Glutamatergic neuron (in vitro differentiated cells): ENCODE results near the gene TPM4. TPM values are rescaled to one million over a fixed set of nuclear protein-coding genes. Genes with fewer than 3 reads are reported as not detected.

ENCODE experiments used
- DNase-seq: peaks from one replicate; pipeline ENCODE4 v3.0.0; 2022
- H3K27ac Mint-ChIP-seq: one replicate; pipeline ENCODE4 v1.8.0; 2020; ENCODE audit warnings: mild to moderate bottlenecking, mixed read lengths, inconsistent platforms; ENCODE audit not compliant: unreplicated experiment
- H3K27me3 Mint-ChIP-seq: one replicate; pipeline ENCODE4 v1.8.0; 2020; ENCODE audit warnings: mild to moderate bottlenecking, moderate library complexity, mixed read lengths, inconsistent platforms; ENCODE audit not compliant: unreplicated experiment
- H3K36me3 Mint-ChIP-seq: one replicate; pipeline ENCODE4 v1.8.0; 2020; ENCODE audit warnings: mild to moderate bottlenecking, mixed read lengths, inconsistent platforms; ENCODE audit not compliant: unreplicated experiment
- H3K4me1 Mint-ChIP-seq: one replicate; pipeline ENCODE4 v1.8.0; 2020; ENCODE audit warnings: mild to moderate bottlenecking, low read depth, mixed read lengths, inconsistent platforms; ENCODE audit not compliant: unreplicated experiment
- H3K4me3 Mint-ChIP-seq: one replicate; pipeline ENCODE4 v1.8.0; 2020; ENCODE audit warnings: mild to moderate bottlenecking, mixed read lengths, inconsistent platforms; ENCODE audit not compliant: unreplicated experiment
- H3K9me3 Mint-ChIP-seq: one replicate; pipeline ENCODE4 v1.8.0; 2020; ENCODE audit warnings: mild to moderate bottlenecking, moderate library complexity, mixed read lengths, inconsistent platforms; ENCODE audit not compliant: unreplicated experiment
- total RNA-seq: library from RNA; stranded (reverse); fragmentation: NEBNext Ultra II Directional; extraction: Animal tissue kit (Norgen Biotek cat#: 25700); gene quantifications from one replicate; pipeline ENCODE4 v1.2.1, GENCODE V29; 2021; ENCODE audit not compliant: unreplicated experiment
- TF ChIP-seq, protein P1 (sequence below): fragments of 200-600 bp; sonication (generic); IDR thresholded peaks from one replicate; pipeline ENCODE4 v1.5.0; 2021; ENCODE audit not compliant: partially characterized antibody, unreplicated experiment

The TPM4 gene
- total RNA-seq, 1 donor from 2014 or later: 310 TPM

DNA sequence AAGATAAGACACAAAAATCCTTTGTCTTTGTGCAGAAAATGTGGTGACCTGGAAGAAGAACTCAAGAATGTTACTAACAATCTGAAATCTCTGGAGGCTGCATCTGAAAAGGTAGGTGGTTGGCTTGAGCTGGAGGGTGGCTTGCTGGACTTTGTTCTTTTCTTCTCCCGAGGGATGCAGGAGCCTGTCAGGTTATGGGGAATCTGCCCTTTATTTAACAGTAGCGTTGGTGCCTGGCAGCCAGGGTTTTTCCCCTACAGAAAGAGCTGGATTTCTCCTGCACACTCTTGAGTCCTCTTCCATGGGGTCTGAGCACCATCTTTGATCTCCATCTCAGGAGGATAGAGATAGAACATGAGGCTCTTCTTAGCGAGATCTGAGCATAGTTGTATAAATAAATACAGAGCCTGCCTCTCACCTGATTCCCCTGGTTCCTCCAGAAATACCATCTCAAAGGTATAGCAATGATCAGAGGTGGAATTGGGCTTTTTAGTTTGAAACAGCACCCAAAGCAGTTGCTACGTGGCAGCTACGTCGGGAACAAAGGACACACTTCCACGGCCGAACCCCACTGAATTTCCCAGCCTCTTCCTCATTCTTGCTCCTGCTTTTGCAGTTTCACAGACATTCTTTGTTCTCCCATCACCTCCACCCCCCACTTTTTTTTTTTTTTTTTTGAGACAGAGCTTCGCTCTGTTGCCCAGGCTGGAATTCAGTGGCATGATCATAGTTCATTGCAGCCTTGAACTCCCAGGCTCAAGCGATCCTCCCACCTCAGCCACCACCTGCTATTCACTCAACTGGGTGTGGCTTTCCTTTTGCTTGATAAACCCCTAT, 12.9 kb downstream of the TPM4 start:
- no peak for DNase-seq
- TF ChIP-seq, protein P1, sequence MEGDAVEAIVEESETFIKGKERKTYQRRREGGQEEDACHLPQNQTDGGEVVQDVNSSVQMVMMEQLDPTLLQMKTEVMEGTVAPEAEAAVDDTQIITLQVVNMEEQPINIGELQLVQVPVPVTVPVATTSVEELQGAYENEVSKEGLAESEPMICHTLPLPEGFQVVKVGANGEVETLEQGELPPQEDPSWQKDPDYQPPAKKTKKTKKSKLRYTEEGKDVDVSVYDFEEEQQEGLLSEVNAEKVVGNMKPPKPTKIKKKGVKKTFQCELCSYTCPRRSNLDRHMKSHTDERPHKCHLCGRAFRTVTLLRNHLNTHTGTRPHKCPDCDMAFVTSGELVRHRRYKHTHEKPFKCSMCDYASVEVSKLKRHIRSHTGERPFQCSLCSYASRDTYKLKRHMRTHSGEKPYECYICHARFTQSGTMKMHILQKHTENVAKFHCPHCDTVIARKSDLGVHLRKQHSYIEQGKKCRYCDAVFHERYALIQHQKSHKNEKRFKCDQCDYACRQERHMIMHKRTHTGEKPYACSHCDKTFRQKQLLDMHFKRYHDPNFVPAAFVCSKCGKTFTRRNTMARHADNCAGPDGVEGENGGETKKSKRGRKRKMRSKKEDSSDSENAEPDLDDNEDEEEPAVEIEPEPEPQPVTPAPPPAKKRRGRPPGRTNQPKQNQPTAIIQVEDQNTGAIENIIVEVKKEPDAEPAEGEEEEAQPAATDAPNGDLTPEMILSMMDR: no peak
- Mint-ChIP-seq H3K9me3 (peaks cover 17% of the 10 kb centered on the region), H3K4me3 (no peak overlapping the region), H3K4me1 (peaks cover 19% of the 10 kb centered on the region), H3K27me3 (peaks cover 10% of the 10 kb centered on the region), H3K36me3 (peaks cover 12% of the 10 kb centered on the region), H3K27ac (peak overlapping the region; percentile 52)

DNA sequence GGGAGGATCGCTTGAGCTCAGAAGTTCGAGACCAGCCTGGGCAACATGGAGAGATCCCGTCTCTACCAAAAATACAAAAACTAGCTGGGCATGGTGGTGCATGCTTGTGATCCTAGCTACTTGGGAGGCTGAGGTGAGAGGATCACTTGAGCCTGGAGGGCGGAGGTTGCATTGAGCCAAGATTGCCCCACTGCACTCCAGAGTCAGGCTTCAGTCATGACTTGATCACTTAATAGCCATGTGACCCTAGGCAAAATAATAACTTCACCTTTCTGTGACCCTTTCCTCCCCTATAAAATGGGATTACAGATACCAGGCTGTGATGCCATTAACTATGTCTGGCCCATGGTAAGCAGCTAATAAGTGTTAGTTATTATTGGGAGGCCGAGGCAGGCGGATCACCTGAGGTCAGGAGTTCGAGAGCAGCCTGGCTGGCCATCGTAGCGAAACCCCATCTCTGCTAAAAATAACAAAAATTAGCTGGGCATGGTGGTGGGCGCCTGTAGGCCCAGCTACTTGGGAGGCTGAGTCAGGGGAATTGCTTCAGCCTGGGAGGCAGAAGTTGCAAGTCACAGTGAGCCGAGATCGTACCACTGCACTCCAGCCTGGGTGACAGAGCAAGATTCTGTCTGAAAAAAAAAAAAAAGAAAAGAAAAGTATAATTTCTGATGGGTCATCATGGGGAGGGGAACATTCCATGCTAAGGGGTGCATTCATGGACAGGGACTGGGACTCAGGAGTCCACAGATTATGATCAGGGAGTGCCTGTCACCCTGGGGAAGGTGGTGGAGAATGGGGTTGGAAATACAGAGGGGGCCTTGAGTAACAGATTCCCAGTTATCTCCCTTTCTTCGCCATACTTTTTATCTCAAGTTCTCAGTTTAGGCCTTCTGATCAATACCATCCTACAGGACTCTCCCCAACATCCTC, 15.5 kb downstream of the TPM4 start:
- Mint-ChIP-seq H3K4me1 (peaks cover 18% of the 10 kb centered on the region), H3K9me3 (peaks cover 4% of the 10 kb centered on the region), H3K27me3 (peaks cover 17% of the 10 kb centered on the region), H3K27ac (no peak overlapping the region), H3K4me3 (no peak overlapping the region), H3K36me3 (peaks cover 11% of the 10 kb centered on the region)
- TF ChIP-seq, protein P1: no peak
- DNase-seq: no peak

DNA sequence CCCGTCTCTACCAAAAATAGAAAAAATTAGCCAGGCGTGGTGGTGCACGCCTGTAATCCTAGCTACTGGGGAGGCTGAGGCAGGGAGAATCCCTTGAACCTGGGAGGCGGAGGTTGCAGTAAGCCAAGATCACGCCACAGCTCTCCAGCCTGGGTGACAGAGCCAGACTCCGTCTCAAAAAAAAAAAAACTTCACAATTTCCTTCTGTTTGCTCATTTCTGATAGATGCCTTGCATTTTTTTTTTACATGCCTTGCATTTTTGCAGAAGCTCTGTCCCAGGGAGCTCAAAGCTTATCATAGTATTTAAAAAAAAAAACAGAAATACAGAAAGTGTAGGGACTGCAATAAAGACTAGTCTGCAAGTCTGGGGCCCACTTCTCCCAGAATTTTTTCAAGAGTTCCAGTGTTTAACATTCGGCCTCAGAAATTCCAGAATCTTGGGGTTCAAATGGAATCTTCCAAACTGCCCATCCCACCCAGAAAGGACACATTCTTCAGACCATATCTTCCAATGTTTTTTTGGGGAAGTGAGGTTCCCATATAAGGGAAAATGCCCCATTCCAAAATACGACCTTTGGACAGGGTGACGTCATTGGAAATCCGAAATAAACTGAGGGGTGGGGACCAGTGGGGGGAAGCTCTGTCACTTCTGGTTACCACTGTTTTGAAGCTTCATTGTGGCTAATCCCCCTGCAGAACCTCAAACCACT, 18.2 kb downstream of the TPM4 start:
- TF ChIP-seq, protein P1: no peak
- DNase-seq: no peak
- Mint-ChIP-seq H3K9me3 (peaks cover 4% of the 10 kb centered on the region), H3K27ac (peak overlapping the region; percentile 90), H3K4me1 (peaks cover 10% of the 10 kb centered on the region), H3K4me3 (peak overlapping the region; percentile 71), H3K27me3 (peaks cover 19% of the 10 kb centered on the region), H3K36me3 (peaks cover 5% of the 10 kb centered on the region)

DNA sequence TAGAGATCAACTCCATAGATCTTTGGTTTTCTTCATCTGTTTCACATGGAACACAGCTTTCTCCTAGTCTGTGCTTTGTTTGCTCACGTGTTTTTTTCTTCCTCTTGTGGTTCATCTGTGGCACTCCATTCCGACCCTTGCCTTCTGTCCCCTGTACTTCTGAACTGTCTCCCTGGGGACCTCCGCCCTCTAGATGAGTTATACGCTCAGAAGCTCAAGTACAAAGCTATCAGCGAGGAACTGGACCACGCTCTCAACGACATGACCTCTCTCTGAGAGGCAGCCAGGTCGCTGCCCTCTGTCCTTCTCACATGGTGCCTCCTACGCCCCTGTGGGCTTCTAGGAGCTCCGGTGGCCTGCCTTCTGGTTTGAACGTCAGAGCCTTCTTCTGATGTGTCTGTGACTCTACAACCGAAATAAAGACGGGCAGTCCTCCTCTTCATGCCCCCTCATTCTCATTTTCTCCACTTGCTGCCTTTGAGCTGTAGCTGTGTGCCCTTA, 18.8 kb downstream of the TPM4 start:
- peak overlapping the region; percentile 90 for H3K27ac Mint-ChIP-seq
- TF ChIP-seq, protein P1: no peak
- H3K4me3 Mint-ChIP-seq: peak overlapping the region; percentile 71
- peaks cover 5% of the 10 kb centered on the region for H3K36me3 Mint-ChIP-seq
- peak; percentile 64 for DNase-seq
- peaks cover 10% of the 10 kb centered on the region for H3K4me1 Mint-ChIP-seq
- H3K27me3 Mint-ChIP-seq: peaks cover 19% of the 10 kb centered on the region
- H3K9me3 Mint-ChIP-seq: peaks cover 6% of the 10 kb centered on the region
